HEK293 (cell line): ENCODE data around the gene CALHM2.

Experiments
- CTCF ChIA-PET: fragments of 350-600 bp; formaldehyde crosslinking; extraction: SDS; loops from one replicate; lab custom pipeline; 2021; ENCODE audit warnings: antibody characterized with exemption; lab: Yijun Ruan, JAX
- POLR2A ChIA-PET: fragments of 300-600 bp; formaldehyde crosslinking; extraction: SDS; loops from one replicate; lab custom pipeline; 2020; ENCODE audit warnings: antibody characterized with exemption, inconsistent platforms; lab: Yijun Ruan, JAX
- H3K27ac ChIP-seq: fragments of 200-500 bp; sonication (Bioruptor generic); 2 replicates; pipeline ENCODE4 v1.5.1; 2014; ENCODE audit warnings: low read depth, low read length, control low read depth, inconsistent platforms; ENCODE audit errors: extremely low read depth
- H3K36me3 ChIP-seq, 2 experiments: fragments of 200-500 bp in 1 of 2; sonication (Bioruptor generic) in 1 of 2; 1 replicate in 1 of 2; 2 replicates in 1 of 2; pipeline ENCODE4 v1.5.1; 2014 to 2017; ENCODE audit warnings: inconsistent platforms in 2 of 2, low read length in 2 of 2; ENCODE audit not compliant: control insufficient read depth in 2 of 2, insufficient read depth in 1 of 2
- H3K4me1 ChIP-seq: fragments of 200-500 bp; sonication (Bioruptor generic); 2 replicates; pipeline ENCODE4 v1.5.1; 2014; ENCODE audit warnings: mild to moderate bottlenecking, low read length, inconsistent platforms; ENCODE audit not compliant: control insufficient read depth, insufficient read depth
- H3K4me3 ChIP-seq: 2 replicates; pipeline ENCODE4 v1.5.1; 2011; ENCODE audit warnings: low read depth, mild to moderate bottlenecking, control low read depth, low read length, moderate library complexity
- H3K9me3 ChIP-seq: fragments of 200-500 bp; sonication (Bioruptor generic); 2 replicates; pipeline ENCODE4 v1.5.1; 2014; ENCODE audit warnings: low read depth, low read length, inconsistent platforms; ENCODE audit not compliant: control insufficient read depth, insufficient read depth
- EGR2 ChIP-seq: fragments of 450-650 bp; formaldehyde crosslinking; IDR thresholded peaks from 2 replicates; pipeline ENCODE4 v1.5.1; 2016; ENCODE audit warnings: low read depth, missing biosample characterization, missing genetic modification characterization
- REPIN1 ChIP-seq: fragments of 450-650 bp; formaldehyde crosslinking; IDR thresholded peaks from 2 replicates; pipeline ENCODE4 v1.5.1; 2017; ENCODE audit warnings: missing biosample characterization, missing genetic modification characterization, low read depth
- ZFP37 ChIP-seq: fragments of 450-650 bp; formaldehyde crosslinking; IDR thresholded peaks from 2 replicates; pipeline ENCODE4 v1.5.1; 2016; ENCODE audit warnings: missing biosample characterization, missing genetic modification characterization
- ZFP41 ChIP-seq: fragments of 450-650 bp; formaldehyde crosslinking; IDR thresholded peaks from 2 replicates; pipeline ENCODE4 v1.5.1; 2016; ENCODE audit warnings: missing biosample characterization, missing genetic modification characterization, borderline replicate concordance
- ZNF121 ChIP-seq: fragments of 450-650 bp; formaldehyde crosslinking; IDR thresholded peaks from 2 replicates; pipeline ENCODE4 v1.5.1; 2016; ENCODE audit warnings: missing biosample characterization, missing genetic modification characterization
- ZNF248 ChIP-seq: fragments of 450-650 bp; formaldehyde crosslinking; IDR thresholded peaks from 2 replicates; pipeline ENCODE4 v1.5.1; 2017; ENCODE audit warnings: missing biosample characterization, missing genetic modification characterization
- ZNF350 ChIP-seq: fragments of 450-650 bp; formaldehyde crosslinking; IDR thresholded peaks from 2 replicates; pipeline ENCODE4 v1.5.0; 2017; ENCODE audit warnings: missing biosample characterization, mild to moderate bottlenecking, missing genetic modification characterization
- ZNF48 ChIP-seq: fragments of 450-650 bp; formaldehyde crosslinking; IDR thresholded peaks from 2 replicates; pipeline ENCODE4 v1.5.1; 2016; ENCODE audit warnings: missing biosample characterization, missing genetic modification characterization
- ZNF544 ChIP-seq: fragments of 450-650 bp; formaldehyde crosslinking; IDR thresholded peaks from 2 replicates; pipeline ENCODE4 v1.5.0; 2017; ENCODE audit warnings: missing biosample characterization, missing genetic modification characterization
- ZNF639 ChIP-seq: fragments of 450-650 bp; formaldehyde crosslinking; IDR thresholded peaks from 2 replicates; pipeline ENCODE4 v1.5.1; 2016; ENCODE audit warnings: missing biosample characterization, missing genetic modification characterization
- ZNF707 ChIP-seq: fragments of 450-650 bp; formaldehyde crosslinking; IDR thresholded peaks from 2 replicates; pipeline ENCODE4 v1.5.1; 2016; ENCODE audit warnings: missing biosample characterization, missing genetic modification characterization
- ZNF785 ChIP-seq: fragments of 450-650 bp; formaldehyde crosslinking; IDR thresholded peaks from 2 replicates; pipeline ENCODE4 v1.5.1; 2016; ENCODE audit warnings: missing biosample characterization, missing genetic modification characterization
- ZNF830 ChIP-seq: fragments of 450-650 bp; IDR thresholded peaks from 2 replicates; pipeline ENCODE4 v1.5.0; 2018; ENCODE audit warnings: missing biosample characterization, missing genetic modification characterization, low read depth, mild to moderate bottlenecking, moderate library complexity
- ZSCAN16 ChIP-seq: fragments of 450-650 bp; formaldehyde crosslinking; IDR thresholded peaks from 2 replicates; pipeline ENCODE4 v1.5.1; 2016; ENCODE audit warnings: missing biosample characterization, missing genetic modification characterization
- TF ChIP-seq, protein P1 (sequence below): fragments of 450-650 bp; formaldehyde crosslinking; IDR thresholded peaks from 2 replicates; pipeline ENCODE4 v1.5.1; 2016; ENCODE audit warnings: missing biosample characterization, missing genetic modification characterization
- TF ChIP-seq, protein P2 (sequence below): fragments of 450-650 bp; formaldehyde crosslinking; IDR thresholded peaks from 2 replicates; pipeline ENCODE4 v1.5.1; 2016; ENCODE audit warnings: missing biosample characterization, missing genetic modification characterization
- TF ChIP-seq, protein P3 (sequence below): fragments of 450-650 bp; formaldehyde crosslinking; IDR thresholded peaks from 2 replicates; pipeline ENCODE4 v1.5.1; 2016; ENCODE audit warnings: missing biosample characterization, missing genetic modification characterization

Gene CALHM2

DNA sequence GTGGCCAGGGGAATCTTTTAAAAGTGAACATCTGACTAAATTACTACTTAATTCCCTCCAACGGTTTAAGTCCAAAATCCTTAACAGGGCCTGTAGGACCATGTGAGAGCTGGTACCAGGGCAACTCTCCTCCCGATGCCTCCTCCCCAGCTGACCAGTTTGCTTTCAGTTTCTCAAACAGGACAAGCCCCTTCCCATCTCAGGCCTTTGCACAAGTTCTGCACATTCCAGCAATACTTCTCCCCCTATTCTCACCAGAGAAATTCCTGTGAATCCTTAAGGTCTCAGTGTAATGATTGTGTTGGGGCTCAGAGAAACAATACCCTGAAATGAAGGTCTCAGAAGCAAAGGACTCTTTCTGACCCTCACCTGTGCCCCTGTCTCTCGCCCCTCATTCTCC is 14.6 kb upstream of the CALHM2 start:
- Histone ChIP-seq H3K36me3 (no peaks in the 10 kb centered on the region), H3K9me3 (no peaks in the 10 kb centered on the region), H3K4me3 (no peak overlapping the region), H3K27ac (no peak overlapping the region), H3K4me1 (no peaks in the 10 kb centered on the region)
- no peak for TF ChIP-seq ZNF785
- no peak for TF ChIP-seq ZFP37
- no peak for TF ChIP-seq ZNF830 (tag by site-specific recombination)
- TF ChIP-seq ZNF707 (tag by site-specific recombination): no peak
- TF ChIP-seq REPIN1 (tag by site-specific recombination): no peak
- TF ChIP-seq EGR2 (tag by site-specific recombination): no peak
- TF ChIP-seq ZFP41 (tag by site-specific recombination): no peak
- TF ChIP-seq ZSCAN16 (tag by site-specific recombination): no peak
- no peak for TF ChIP-seq ZNF639 (tag by site-specific recombination)
- no peak for TF ChIP-seq ZNF48 (tag by site-specific recombination)
- TF ChIP-seq, protein P1, sequence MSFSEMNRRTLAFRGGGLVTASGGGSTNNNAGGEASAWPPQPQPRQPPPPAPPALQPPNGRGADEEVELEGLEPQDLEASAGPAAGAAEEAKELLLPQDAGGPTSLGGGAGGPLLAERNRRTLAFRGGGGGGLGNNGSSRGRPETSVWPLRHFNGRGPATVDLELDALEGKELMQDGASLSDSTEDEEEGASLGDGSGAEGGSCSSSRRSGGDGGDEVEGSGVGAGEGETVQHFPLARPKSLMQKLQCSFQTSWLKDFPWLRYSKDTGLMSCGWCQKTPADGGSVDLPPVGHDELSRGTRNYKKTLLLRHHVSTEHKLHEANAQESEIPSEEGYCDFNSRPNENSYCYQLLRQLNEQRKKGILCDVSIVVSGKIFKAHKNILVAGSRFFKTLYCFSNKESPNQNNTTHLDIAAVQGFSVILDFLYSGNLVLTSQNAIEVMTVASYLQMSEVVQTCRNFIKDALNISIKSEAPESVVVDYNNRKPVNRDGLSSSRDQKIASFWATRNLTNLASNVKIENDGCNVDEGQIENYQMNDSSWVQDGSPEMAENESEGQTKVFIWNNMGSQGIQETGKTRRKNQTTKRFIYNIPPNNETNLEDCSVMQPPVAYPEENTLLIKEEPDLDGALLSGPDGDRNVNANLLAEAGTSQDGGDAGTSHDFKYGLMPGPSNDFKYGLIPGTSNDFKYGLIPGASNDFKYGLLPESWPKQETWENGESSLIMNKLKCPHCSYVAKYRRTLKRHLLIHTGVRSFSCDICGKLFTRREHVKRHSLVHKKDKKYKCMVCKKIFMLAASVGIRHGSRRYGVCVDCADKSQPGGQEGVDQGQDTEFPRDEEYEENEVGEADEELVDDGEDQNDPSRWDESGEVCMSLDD (tag by site-specific recombination): no peak
- TF ChIP-seq, protein P2, sequence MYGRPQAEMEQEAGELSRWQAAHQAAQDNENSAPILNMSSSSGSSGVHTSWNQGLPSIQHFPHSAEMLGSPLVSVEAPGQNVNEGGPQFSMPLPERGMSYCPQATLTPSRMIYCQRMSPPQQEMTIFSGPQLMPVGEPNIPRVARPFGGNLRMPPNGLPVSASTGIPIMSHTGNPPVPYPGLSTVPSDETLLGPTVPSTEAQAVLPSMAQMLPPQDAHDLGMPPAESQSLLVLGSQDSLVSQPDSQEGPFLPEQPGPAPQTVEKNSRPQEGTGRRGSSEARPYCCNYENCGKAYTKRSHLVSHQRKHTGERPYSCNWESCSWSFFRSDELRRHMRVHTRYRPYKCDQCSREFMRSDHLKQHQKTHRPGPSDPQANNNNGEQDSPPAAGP (tag by site-specific recombination): no peak
- TF ChIP-seq ZNF350: no peak
- TF ChIP-seq, protein P3, sequence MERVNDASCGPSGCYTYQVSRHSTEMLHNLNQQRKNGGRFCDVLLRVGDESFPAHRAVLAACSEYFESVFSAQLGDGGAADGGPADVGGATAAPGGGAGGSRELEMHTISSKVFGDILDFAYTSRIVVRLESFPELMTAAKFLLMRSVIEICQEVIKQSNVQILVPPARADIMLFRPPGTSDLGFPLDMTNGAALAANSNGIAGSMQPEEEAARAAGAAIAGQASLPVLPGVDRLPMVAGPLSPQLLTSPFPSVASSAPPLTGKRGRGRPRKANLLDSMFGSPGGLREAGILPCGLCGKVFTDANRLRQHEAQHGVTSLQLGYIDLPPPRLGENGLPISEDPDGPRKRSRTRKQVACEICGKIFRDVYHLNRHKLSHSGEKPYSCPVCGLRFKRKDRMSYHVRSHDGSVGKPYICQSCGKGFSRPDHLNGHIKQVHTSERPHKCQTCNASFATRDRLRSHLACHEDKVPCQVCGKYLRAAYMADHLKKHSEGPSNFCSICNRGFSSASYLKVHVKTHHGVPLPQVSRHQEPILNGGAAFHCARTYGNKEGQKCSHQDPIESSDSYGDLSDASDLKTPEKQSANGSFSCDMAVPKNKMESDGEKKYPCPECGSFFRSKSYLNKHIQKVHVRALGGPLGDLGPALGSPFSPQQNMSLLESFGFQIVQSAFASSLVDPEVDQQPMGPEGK: no peak
- TF ChIP-seq ZNF544: no peak
- CTCF ChIA-PET: no interaction called here
- POLR2A ChIA-PET: no interaction called here

DNA sequence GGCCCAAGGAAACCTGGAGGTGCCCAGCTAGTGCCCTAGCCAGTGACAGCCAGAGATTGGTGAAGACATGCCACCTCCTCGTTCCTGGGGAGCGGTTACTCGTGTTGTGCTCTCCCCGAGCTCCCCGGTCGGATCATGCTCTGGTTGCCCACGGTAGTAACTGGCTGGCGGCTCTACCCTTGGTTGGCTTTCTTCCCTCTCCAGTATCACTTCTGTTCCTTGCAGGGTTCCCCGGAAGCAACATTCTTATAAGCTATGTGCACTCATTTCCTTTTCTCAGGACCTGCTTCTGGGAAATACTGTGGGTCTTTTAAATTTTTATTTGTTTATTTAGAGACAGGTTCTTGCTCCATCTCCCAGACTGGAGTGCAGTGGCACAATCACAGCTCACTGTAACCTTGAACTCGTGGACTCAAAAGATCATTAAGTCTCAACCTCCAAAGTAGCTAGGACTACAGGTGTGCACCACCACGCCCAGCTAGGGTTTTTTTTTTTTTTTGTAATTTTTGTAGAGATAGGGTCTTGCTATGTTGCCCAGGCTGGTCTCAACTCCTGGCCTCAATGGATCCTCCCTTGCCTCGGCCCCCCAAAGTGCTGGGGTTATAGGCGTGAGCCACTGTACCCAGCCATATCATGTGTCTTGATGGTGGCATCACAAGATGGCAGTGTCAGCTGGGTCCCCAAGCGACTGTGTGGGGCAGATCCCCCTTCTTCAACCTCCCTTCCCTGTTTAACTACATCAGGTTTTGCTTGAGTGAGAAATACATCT is 13.4 kb upstream of the CALHM2 start:
- no peaks in the 10 kb centered on the region for H3K9me3 ChIP-seq
- TF ChIP-seq ZNF248 (no peak), ZNF121 (tag by site-specific recombination) (peak; percentile 83)
- H3K27ac ChIP-seq: no peak overlapping the region
- H3K4me3 ChIP-seq: no peak overlapping the region
- ChIA-PET CTCF (interaction anchor here (0.6 to 1.1 kb wide), 3 partner anchors 18 to 1173 kb away, joined by 3 read pairs; no protein-coding TSS in a partner anchor), POLR2A (interaction anchor here (0.9 to 1.0 kb wide), 2 partner anchors 11 to 13 kb away, joined by 3 to 4 read pairs; partner anchors contain the start of gene CALHM2)
- no peaks in the 10 kb centered on the region for H3K4me1 ChIP-seq
- no peaks in the 10 kb centered on the region for H3K36me3 ChIP-seq
